ENCODE data around the gene ELMO2.

The ELMO2 gene

GRCh38 chr20:46364670-46365486 lies 41.5 kb downstream of the ELMO2 start:
- Histone ChIP-seq H3K4me3 (ENCODE audit: low read depth, low read length) (peak overlapping the region; percentile 95), H3K27ac (peak overlapping the region; percentile 94), H3K36me3 (peaks cover 51% of the 10 kb centered on the region), H3K9me3 (ENCODE audit: severe bottlenecking) (no peaks in the 10 kb centered on the region), H3K27me3 (ENCODE audit: insufficient read depth, low read depth, severe bottlenecking) (no peaks in the 10 kb centered on the region)
- DNase-seq = no peak
- TF ChIP-seq CTCF (IDR thresholded peaks at IDR 0.05; ENCODE audit: low read depth, low read length) = no peak

- Histone ChIP-seq H3K36me3 (peaks cover 46% of the 10 kb centered on the region), H3K27ac (peak overlapping the region; percentile 94)
Observed at GRCh38 chr20:46363874-46364669, 42.3 kb downstream of the ELMO2 start.

GRCh38 chr20:46362921-46363867 lies 43.2 kb downstream of the ELMO2 start:
- Histone ChIP-seq H3K36me3 (peaks cover 37% of the 10 kb centered on the region), H3K27ac (peak overlapping the region; percentile 94), H3K4me3 (ENCODE audit: low read depth, low read length) (peak overlapping the region; percentile 95), H3K9me3 (ENCODE audit: severe bottlenecking) (no peaks in the 10 kb centered on the region), H3K27me3 (ENCODE audit: insufficient read depth, low read depth, severe bottlenecking) (no peaks in the 10 kb centered on the region)
- TF ChIP-seq CTCF (IDR thresholded peaks at IDR 0.05; ENCODE audit: low read depth, low read length) = no peak
- DNase-seq = no peak

More at GRCh38 chr20:46363874-46364669, 42.3 kb downstream of the ELMO2 start:
- no peak for TF ChIP-seq CTCF (IDR thresholded peaks at IDR 0.05; ENCODE audit: low read depth, low read length)
- Histone ChIP-seq H3K9me3 (ENCODE audit: severe bottlenecking) (no peaks in the 10 kb centered on the region), H3K4me3 (ENCODE audit: low read depth, low read length) (peak overlapping the region; percentile 95), H3K27me3 (ENCODE audit: insufficient read depth, low read depth, severe bottlenecking) (no peaks in the 10 kb centered on the region)
- peak; percentile 82 for DNase-seq

GRCh38 chr20:46361811-46362210 lies 44.6 kb downstream of the ELMO2 start:
- no peak for TF ChIP-seq CTCF (IDR thresholded peaks at IDR 0.05; ENCODE audit: low read depth, low read length)
- Histone ChIP-seq H3K27ac (no peak overlapping the region), H3K4me3 (ENCODE audit: low read depth, low read length) (no peak overlapping the region), H3K9me3 (ENCODE audit: severe bottlenecking) (no peaks in the 10 kb centered on the region), H3K27me3 (ENCODE audit: insufficient read depth, low read depth, severe bottlenecking) (no peaks in the 10 kb centered on the region), H3K36me3 (peaks cover 23% of the 10 kb centered on the region)
- DNase-seq = no peak

GRCh38 chr20:46361381-46361780 lies 45.0 kb downstream of the ELMO2 start:
- no peak overlapping the region for H3K4me3 ChIP-seq (ENCODE audit: low read depth, low read length)
- peaks cover 19% of the 10 kb centered on the region for H3K36me3 ChIP-seq
- DNase-seq = no peak
- no peaks in the 10 kb centered on the region for H3K27me3 ChIP-seq (ENCODE audit: insufficient read depth, low read depth, severe bottlenecking)
- no peak for TF ChIP-seq CTCF (IDR thresholded peaks at IDR 0.05; ENCODE audit: low read depth, low read length)
- no peak overlapping the region for H3K27ac ChIP-seq
- H3K9me3 ChIP-seq (ENCODE audit: severe bottlenecking) = no peaks in the 10 kb centered on the region

Measured in WERI-Rb-1 (cell line).